Fibroblast of skin of back (primary cell): Measurements from ENCODE around the gene KRT71.

Source experiments
- DNase-seq: peaks from one replicate; pipeline ENCODE4 v3.0.0-alpha.2; 2013

KRT71 gene

DNA sequence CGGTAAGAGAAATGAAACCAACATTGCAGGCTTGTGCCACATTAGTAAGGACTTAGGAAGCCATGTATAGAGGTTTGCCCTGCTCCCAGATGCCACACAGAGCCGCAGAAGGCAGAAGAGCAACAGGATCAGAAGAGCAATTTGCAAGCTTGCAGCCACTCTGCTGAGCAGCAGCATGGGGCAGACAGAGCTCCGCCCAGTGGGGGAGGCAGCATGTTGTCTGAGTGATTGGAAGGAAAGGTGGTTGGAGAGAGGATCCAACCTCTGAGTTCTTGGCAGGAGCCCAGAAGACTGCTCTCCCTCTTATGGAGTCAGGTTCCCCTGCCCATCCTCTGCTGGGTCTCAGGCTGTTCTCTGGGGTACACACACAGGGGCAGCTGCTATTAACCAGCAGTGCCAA is 57.6 kb downstream of the KRT71 start:
- DNase-seq: peak; percentile 26

DNA sequence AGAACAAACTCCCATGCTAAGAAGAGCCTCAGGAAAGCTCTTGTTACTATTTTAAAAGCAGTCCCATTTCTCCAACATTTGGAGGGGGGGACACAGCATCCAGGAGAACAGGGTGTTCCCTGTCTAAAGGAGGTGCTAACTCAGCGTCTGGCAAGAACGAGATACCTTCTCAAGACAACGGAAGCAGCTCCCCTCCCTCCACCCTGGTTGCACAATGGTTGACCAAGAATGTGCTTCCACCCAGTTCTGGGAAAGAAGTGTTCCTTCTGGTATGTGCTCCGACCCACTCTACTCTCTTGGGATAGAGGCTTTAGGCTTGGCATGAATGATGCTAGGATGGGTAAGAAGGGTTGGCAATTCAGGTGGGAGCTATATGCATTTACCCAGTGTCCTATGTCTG is 58.4 kb downstream of the KRT71 start:
- DNase-seq: peak; percentile 76

DNA sequence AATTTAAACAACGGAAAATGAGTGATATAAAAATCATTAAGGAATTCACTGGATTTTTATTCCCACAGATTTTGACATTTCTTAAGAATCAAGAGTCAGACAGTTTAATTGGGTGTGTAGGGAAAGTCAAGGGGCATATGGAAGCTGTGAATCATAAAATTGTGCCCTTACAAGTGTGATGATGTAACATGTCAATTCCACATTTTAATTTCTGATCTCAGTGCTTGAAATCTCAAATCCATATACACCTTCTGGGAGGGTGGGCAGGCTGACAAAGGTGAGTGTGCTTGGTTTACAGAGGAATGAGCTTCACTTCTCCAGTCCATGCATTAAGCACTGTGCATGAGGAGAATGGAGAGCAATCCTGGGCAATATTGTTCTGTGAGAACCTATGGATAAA is 58.8 kb downstream of the KRT71 start:
- DNase-seq: no peak
